HEK293 (cell line): ENCODE measurements around the gene SYCP2.

Experiments
- CTCF ChIA-PET: fragments of 350-600 bp; formaldehyde crosslinking; extraction: SDS; loops from one replicate; lab custom pipeline; 2021; ENCODE audit warnings: antibody characterized with exemption; lab: Yijun Ruan, JAX
- POLR2A ChIA-PET: fragments of 300-600 bp; formaldehyde crosslinking; extraction: SDS; loops from one replicate; lab custom pipeline; 2020; ENCODE audit warnings: antibody characterized with exemption, inconsistent platforms; lab: Yijun Ruan, JAX
- H3K27ac ChIP-seq: fragments of 200-500 bp; sonication (Bioruptor generic); 2 replicates; pipeline ENCODE4 v1.5.1; 2014; ENCODE audit warnings: low read depth, low read length, control low read depth, inconsistent platforms; ENCODE audit errors: extremely low read depth
- H3K36me3 ChIP-seq, 2 experiments: fragments of 200-500 bp in 1 of 2; sonication (Bioruptor generic) in 1 of 2; 1 replicate in 1 of 2; 2 replicates in 1 of 2; pipeline ENCODE4 v1.5.1; 2014 to 2017; ENCODE audit warnings: inconsistent platforms in 2 of 2, low read length in 2 of 2; ENCODE audit not compliant: control insufficient read depth in 2 of 2, insufficient read depth in 1 of 2
- H3K4me1 ChIP-seq: fragments of 200-500 bp; sonication (Bioruptor generic); 2 replicates; pipeline ENCODE4 v1.5.1; 2014; ENCODE audit warnings: mild to moderate bottlenecking, low read length, inconsistent platforms; ENCODE audit not compliant: control insufficient read depth, insufficient read depth
- H3K4me3 ChIP-seq: 2 replicates; pipeline ENCODE4 v1.5.1; 2011; ENCODE audit warnings: low read depth, mild to moderate bottlenecking, control low read depth, low read length, moderate library complexity
- H3K9me3 ChIP-seq: fragments of 200-500 bp; sonication (Bioruptor generic); 2 replicates; pipeline ENCODE4 v1.5.1; 2014; ENCODE audit warnings: low read depth, low read length, inconsistent platforms; ENCODE audit not compliant: control insufficient read depth, insufficient read depth
- ZBTB10 ChIP-seq: fragments of 450-650 bp; formaldehyde crosslinking; IDR thresholded peaks from 2 replicates; pipeline ENCODE4 v1.5.1; 2016; ENCODE audit warnings: missing biosample characterization, missing genetic modification characterization
- ZBTB21 ChIP-seq: fragments of 450-650 bp; formaldehyde crosslinking; IDR thresholded peaks from 2 replicates; pipeline ENCODE4 v1.5.1; 2017; ENCODE audit warnings: missing biosample characterization, missing genetic modification characterization
- ZBTB44 ChIP-seq: fragments of 450-650 bp; IDR thresholded peaks from 2 replicates; pipeline ENCODE4 v1.5.1; 2018; ENCODE audit warnings: missing biosample characterization, mild to moderate bottlenecking, missing genetic modification characterization
- ZFHX2 ChIP-seq: fragments of 450-650 bp; formaldehyde crosslinking; conservative IDR thresholded peaks from 2 replicates; pipeline ENCODE4 v1.5.1; 2016; ENCODE audit warnings: missing biosample characterization, missing genetic modification characterization
- ZNF121 ChIP-seq: fragments of 450-650 bp; formaldehyde crosslinking; IDR thresholded peaks from 2 replicates; pipeline ENCODE4 v1.5.1; 2016; ENCODE audit warnings: missing biosample characterization, missing genetic modification characterization
- ZNF23 ChIP-seq: fragments of 450-650 bp; formaldehyde crosslinking; IDR thresholded peaks from 2 replicates; pipeline ENCODE4 v1.5.1; 2016; ENCODE audit warnings: missing biosample characterization, missing genetic modification characterization, borderline replicate concordance
- ZNF280D ChIP-seq: fragments of 450-650 bp; formaldehyde crosslinking; IDR thresholded peaks from 2 replicates; pipeline ENCODE4 v1.5.1; 2016; ENCODE audit warnings: missing biosample characterization, missing genetic modification characterization
- ZNF324 ChIP-seq: fragments of 450-650 bp; formaldehyde crosslinking; IDR thresholded peaks from 2 replicates; pipeline ENCODE4 v1.5.1; 2016; ENCODE audit warnings: missing biosample characterization, missing genetic modification characterization
- ZNF362 ChIP-seq: fragments of 450-650 bp; formaldehyde crosslinking; IDR thresholded peaks from 2 replicates; pipeline ENCODE4 v1.5.1; 2016; ENCODE audit warnings: missing biosample characterization, missing genetic modification characterization
- ZNF560 ChIP-seq: fragments of 450-650 bp; formaldehyde crosslinking; IDR thresholded peaks from 2 replicates; pipeline ENCODE4 v1.5.1; 2017; ENCODE audit warnings: missing biosample characterization, missing genetic modification characterization, borderline replicate concordance
- ZNF585B ChIP-seq: fragments of 450-650 bp; formaldehyde crosslinking; IDR thresholded peaks from 2 replicates; pipeline ENCODE4 v1.5.1; 2016; ENCODE audit warnings: missing biosample characterization, missing genetic modification characterization
- ZNF596 ChIP-seq: fragments of 450-650 bp; IDR thresholded peaks from 2 replicates; pipeline ENCODE4 v1.5.0; 2018; ENCODE audit warnings: missing biosample characterization, mild to moderate bottlenecking, missing genetic modification characterization, moderate library complexity
- ZNF600 ChIP-seq: fragments of 450-650 bp; formaldehyde crosslinking; IDR thresholded peaks from 2 replicates; pipeline ENCODE4 v1.5.1; 2016; ENCODE audit warnings: missing biosample characterization, missing genetic modification characterization
- ZNF621 ChIP-seq: fragments of 450-650 bp; formaldehyde crosslinking; IDR thresholded peaks from 2 replicates; pipeline ENCODE4 v1.5.1; 2017; ENCODE audit warnings: missing biosample characterization, missing genetic modification characterization
- ZNF629 ChIP-seq: fragments of 450-650 bp; formaldehyde crosslinking; IDR thresholded peaks from 2 replicates; pipeline ENCODE4 v1.5.1; 2017; ENCODE audit warnings: missing biosample characterization, missing genetic modification characterization
- ZNF660 ChIP-seq: fragments of 450-650 bp; IDR thresholded peaks from 2 replicates; pipeline ENCODE4 v1.5.1; 2018; ENCODE audit warnings: missing biosample characterization, mild to moderate bottlenecking, missing genetic modification characterization
- ZNF791 ChIP-seq: fragments of 450-650 bp; formaldehyde crosslinking; IDR thresholded peaks from 2 replicates; pipeline ENCODE4 v1.5.1; 2016; ENCODE audit warnings: missing biosample characterization, missing genetic modification characterization

Gene SYCP2

GRCh38 chr20:59948828-59949720, 15.6 kb upstream of the SYCP2 start (continued):
- TF ChIP-seq ZBTB44 (tag by site-specific recombination) = no peak
- no peak for TF ChIP-seq ZNF629 (tag by site-specific recombination)
- peak; percentile 64; the same call in 1 of the 2 replicates for TF ChIP-seq ZNF362 (tag by site-specific recombination)
- no peak for TF ChIP-seq ZNF23
- no peak for TF ChIP-seq ZNF660
- TF ChIP-seq, all 188 proteins: peak for 2

- no peak overlapping the region for H3K27ac ChIP-seq
- peaks cover 7 to 22% of the 10 kb centered on the region in 2 experiments for H3K36me3 ChIP-seq
- no peak for TF ChIP-seq ZBTB10 (tag by site-specific recombination)
- TF ChIP-seq ZNF121 = no peak
- no peak for TF ChIP-seq ZNF660
- TF ChIP-seq ZNF280D = no peak
- no peak for TF ChIP-seq ZNF585B (tag by site-specific recombination)
- TF ChIP-seq ZFHX2 (tag by site-specific recombination) = no peak
- no peak for TF ChIP-seq ZNF621 (tag by site-specific recombination)
- no peak for TF ChIP-seq ZNF600 (tag by site-specific recombination)
- TF ChIP-seq ZNF560 (tag by site-specific recombination) = no peak
- no peak for TF ChIP-seq ZBTB21 (tag by site-specific recombination)
- no peak for TF ChIP-seq ZNF791
- TF ChIP-seq ZNF596 (tag by site-specific recombination) = no peak
- no peak for TF ChIP-seq ZNF324 (tag by site-specific recombination)
- CTCF ChIA-PET = interaction anchor here (0.6 to 2.4 kb wide), 10 partner anchors 8 to 916 kb away, joined by 3 to 8 read pairs (median 4); partner anchors contain the start of genes FAM217B, PPP1R3D and SYCP2
- H3K4me3 ChIP-seq = no peak overlapping the region
- 0 out of 2 replicates have a peak, but pooled peaks cover 7% of the 10 kb centered on the region for H3K4me1 ChIP-seq
- POLR2A ChIA-PET = no interaction called here
- H3K9me3 ChIP-seq = no peaks in the 10 kb centered on the region
Measured at GRCh38 chr20:59948212-59948611, 14.8 kb upstream of the SYCP2 start.
